Measurements from ENCODE around the gene HAUS1. TPM values are rescaled to one million over a fixed set of nuclear protein-coding genes. Genes with fewer than 3 reads are reported as not detected.

The HAUS1 gene
- 10 to 100 TPM; 44.9 to 62.6 (median 52.6) TPM for total RNA-seq

GRCh38 chr18:46104128-46104911, at the start of gene HAUS1:
TSS of gene HAUS1 (plus strand) at chr18:46104385. CDS start at chr18:46104412, 27 bp downstream.
- intact Hi-C loops (cut with DNase I; ENCODE audit: low total_unique reads): no loop called here
- Histone ChIP-seq H3K36me3 (no peaks in the 10 kb centered on the region), H3K9me3 (no peaks in the 10 kb centered on the region), H3K4me1 (no peaks in the 10 kb centered on the region), H3K27me3 (no peaks in the 10 kb centered on the region), H3K4me3 (peak within 1 kb of the TSS; percentile 77 to 86 (median 79)), H3K27ac (peak within 1 kb of the TSS; percentile 76 to 85)
- DNase-seq (ENCODE audit: low spot score in 2 of 2): peak; percentile 90 to 94
- TF ChIP-seq POLR2A (IDR thresholded peaks at IDR 0.05): peak; percentile 17
- TF ChIP-seq POLR2AphosphoS5 (IDR thresholded peaks at IDR 0.05): peak in 2 of 3 donors; percentile 11 to 28
- TF ChIP-seq CTCF (IDR thresholded peaks at IDR 0.05): no peak

GRCh38 chr18:46054956-46055837, 49.0 kb upstream of the HAUS1 start:
- intact Hi-C loops (cut with DNase I; ENCODE audit: low total_unique reads): no loop called here
- Histone ChIP-seq H3K36me3 (no peaks in the 10 kb centered on the region), H3K9me3 (no peaks in the 10 kb centered on the region), H3K4me1 (no peaks in the 10 kb centered on the region), H3K4me3 (no peak overlapping the region), H3K27ac (no peak overlapping the region), H3K27me3 (no peaks in the 10 kb centered on the region)
- no peak for DNase-seq (ENCODE audit: low spot score in 2 of 2)
- TF ChIP-seq POLR2AphosphoS5 (IDR thresholded peaks at IDR 0.05) (no peak), POLR2A (IDR thresholded peaks at IDR 0.05) (no peak), CTCF (IDR thresholded peaks at IDR 0.05) (no peak)

- Histone ChIP-seq H3K4me1 (no peaks in the 10 kb centered on the region), H3K27me3 (no peaks in the 10 kb centered on the region), H3K27ac (peak overlapping the region in 1 of 2 donors; percentile 19), H3K36me3 (no peaks in the 10 kb centered on the region), H3K4me3 (no peak overlapping the region), H3K9me3 (no peaks in the 10 kb centered on the region)
- no peak for DNase-seq (ENCODE audit: low spot score in 2 of 2)
- intact Hi-C loops (cut with DNase I; ENCODE audit: low total_unique reads): no loop called here
- TF ChIP-seq POLR2A (IDR thresholded peaks at IDR 0.05) (no peak), POLR2AphosphoS5 (IDR thresholded peaks at IDR 0.05) (no peak), CTCF (IDR thresholded peaks at IDR 0.05) (no peak)
Measured at GRCh38 chr18:46055838-46056230, 48.4 kb upstream of the HAUS1 start.

DNA sequence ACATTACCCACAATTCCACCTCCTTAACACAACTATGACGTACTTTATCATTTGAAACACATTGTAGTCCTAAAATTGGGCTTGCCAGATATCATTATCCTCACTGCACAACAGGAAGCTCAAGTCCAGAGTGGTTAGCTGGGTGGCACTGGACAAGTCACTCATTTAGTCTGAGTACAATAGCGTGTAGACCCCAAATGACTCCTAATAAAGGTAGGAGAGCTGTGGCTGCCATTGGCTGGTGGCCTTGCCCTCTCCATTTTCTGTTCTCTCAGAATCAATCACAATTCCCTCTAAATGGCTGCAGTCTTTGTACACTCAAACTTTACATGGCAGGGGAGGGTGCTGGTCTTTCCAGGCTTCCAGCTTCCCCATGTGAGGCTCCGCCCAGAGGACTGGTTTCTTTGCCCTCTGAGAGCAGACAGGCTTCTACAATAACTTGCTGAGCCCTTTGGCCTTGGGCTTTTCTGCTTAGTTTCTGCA, 43.8 kb upstream of the HAUS1 start:
- intact Hi-C loops (cut with DNase I; ENCODE audit: low total_unique reads): no loop called here
- H3K27me3 ChIP-seq: no peaks in the 10 kb centered on the region
- H3K27ac ChIP-seq: no peak overlapping the region
- H3K4me1 ChIP-seq: no peaks in the 10 kb centered on the region
- no peak overlapping the region for H3K4me3 ChIP-seq
- TF ChIP-seq CTCF (IDR thresholded peaks at IDR 0.05) (no peak), POLR2AphosphoS5 (IDR thresholded peaks at IDR 0.05) (no peak), POLR2A (IDR thresholded peaks at IDR 0.05) (no peak)
- H3K36me3 ChIP-seq: no peaks in the 10 kb centered on the region
- no peaks in the 10 kb centered on the region for H3K9me3 ChIP-seq
- DNase-seq (ENCODE audit: low spot score in 2 of 2): no peak
